ENCODE data around the gene ERBB4. TPM values are rescaled to one million over a fixed set of nuclear protein-coding genes. Genes with fewer than 3 reads are reported as not detected.

The ERBB4 gene
- polyA plus RNA-seq, 1 donor = 0.37 TPM

GRCh38 chr2:212001325-212001724 is 537.3 kb downstream of the ERBB4 start:
- H3K27me3 ChIP-seq (ENCODE audit: control insufficient read depth, insufficient read depth, low read length) = no peaks in the 10 kb centered on the region
- H3K27ac ChIP-seq (ENCODE audit: low read length) = no peak overlapping the region
- DNase-seq = no peak
- H3K9me3 ChIP-seq (ENCODE audit: control insufficient read depth, low read depth, low read length) = no peaks in the 10 kb centered on the region
- H3K4me3 ChIP-seq (ENCODE audit: low read length) = no peak overlapping the region
- WGBS (ENCODE audit: insufficient coverage, low lambda C conversion rate) = 0% methylated on average over 1 of the region's 1 CpG
- no peaks in the 10 kb centered on the region for H3K36me3 ChIP-seq (ENCODE audit: control insufficient read depth, insufficient read depth, low read length)
- no peaks in the 10 kb centered on the region for H3K4me1 ChIP-seq (ENCODE audit: control insufficient read depth, insufficient read depth, low read length)

- no peak for DNase-seq
- Histone ChIP-seq H3K9me3 (ENCODE audit: control insufficient read depth, low read depth, low read length) (no peaks in the 10 kb centered on the region), H3K4me1 (ENCODE audit: control insufficient read depth, insufficient read depth, low read length) (no peaks in the 10 kb centered on the region), H3K27ac (ENCODE audit: low read length) (no peak overlapping the region), H3K27me3 (ENCODE audit: control insufficient read depth, insufficient read depth, low read length) (no peaks in the 10 kb centered on the region), H3K4me3 (ENCODE audit: low read length) (no peak overlapping the region), H3K36me3 (ENCODE audit: control insufficient read depth, insufficient read depth, low read length) (no peaks in the 10 kb centered on the region)
- no CpG with 5 or more reads among the region's 4 CpGs for WGBS (ENCODE audit: insufficient coverage, low lambda C conversion rate)
These were observed 541.7 kb downstream of the ERBB4 start for GRCh38 chr2:211996857-211997256.

GRCh38 chr2:211994806-211995205 is 543.8 kb downstream of the ERBB4 start:
- no peaks in the 10 kb centered on the region for H3K36me3 ChIP-seq (ENCODE audit: control insufficient read depth, insufficient read depth, low read length)
- no peaks in the 10 kb centered on the region for H3K27me3 ChIP-seq (ENCODE audit: control insufficient read depth, insufficient read depth, low read length)
- H3K4me3 ChIP-seq (ENCODE audit: low read length) = no peak overlapping the region
- 100% methylated on average over 1 of the region's 2 CpGs for WGBS (ENCODE audit: insufficient coverage, low lambda C conversion rate)
- no peaks in the 10 kb centered on the region for H3K9me3 ChIP-seq (ENCODE audit: control insufficient read depth, low read depth, low read length)
- DNase-seq = no peak
- H3K4me1 ChIP-seq (ENCODE audit: control insufficient read depth, insufficient read depth, low read length) = no peaks in the 10 kb centered on the region
- H3K27ac ChIP-seq (ENCODE audit: low read length) = no peak overlapping the region

- Histone ChIP-seq H3K4me3 (ENCODE audit: low read length) (no peak overlapping the region), H3K4me1 (ENCODE audit: control insufficient read depth, insufficient read depth, low read length) (no peaks in the 10 kb centered on the region), H3K9me3 (ENCODE audit: control insufficient read depth, low read depth, low read length) (no peaks in the 10 kb centered on the region), H3K27me3 (ENCODE audit: control insufficient read depth, insufficient read depth, low read length) (no peaks in the 10 kb centered on the region), H3K36me3 (ENCODE audit: control insufficient read depth, insufficient read depth, low read length) (no peaks in the 10 kb centered on the region), H3K27ac (ENCODE audit: low read length) (no peak overlapping the region)
- WGBS (ENCODE audit: insufficient coverage, low lambda C conversion rate) = 80% methylated on average over 1 of the region's 1 CpG
- no peak for DNase-seq
These were observed 548.3 kb downstream of the ERBB4 start for GRCh38 chr2:211990335-211990734.

- WGBS (ENCODE audit: insufficient coverage, low lambda C conversion rate) = 63% methylated on average over 1 of the region's 2 CpGs
- no peak for DNase-seq
- Histone ChIP-seq H3K36me3 (ENCODE audit: control insufficient read depth, insufficient read depth, low read length) (no peaks in the 10 kb centered on the region), H3K27ac (ENCODE audit: low read length) (no peak overlapping the region), H3K4me1 (ENCODE audit: control insufficient read depth, insufficient read depth, low read length) (no peaks in the 10 kb centered on the region), H3K9me3 (ENCODE audit: control insufficient read depth, low read depth, low read length) (no peaks in the 10 kb centered on the region), H3K27me3 (ENCODE audit: control insufficient read depth, insufficient read depth, low read length) (no peaks in the 10 kb centered on the region), H3K4me3 (ENCODE audit: low read length) (no peak overlapping the region)
These were observed 552.3 kb downstream of the ERBB4 start for GRCh38 chr2:211986313-211986712.

GRCh38 chr2:211985393-211985792 is 553.2 kb downstream of the ERBB4 start:
- Histone ChIP-seq H3K4me1 (ENCODE audit: control insufficient read depth, insufficient read depth, low read length) (no peaks in the 10 kb centered on the region), H3K27ac (ENCODE audit: low read length) (no peak overlapping the region), H3K4me3 (ENCODE audit: low read length) (no peak overlapping the region), H3K36me3 (ENCODE audit: control insufficient read depth, insufficient read depth, low read length) (no peaks in the 10 kb centered on the region), H3K27me3 (ENCODE audit: control insufficient read depth, insufficient read depth, low read length) (no peaks in the 10 kb centered on the region), H3K9me3 (ENCODE audit: control insufficient read depth, low read depth, low read length) (no peaks in the 10 kb centered on the region)
- WGBS (ENCODE audit: insufficient coverage, low lambda C conversion rate) = 83% methylated on average over 1 of the region's 1 CpG
- DNase-seq = no peak

- no peaks in the 10 kb centered on the region for H3K36me3 ChIP-seq (ENCODE audit: control insufficient read depth, insufficient read depth, low read length)
- H3K27me3 ChIP-seq (ENCODE audit: control insufficient read depth, insufficient read depth, low read length) = no peaks in the 10 kb centered on the region
- no peak overlapping the region for H3K27ac ChIP-seq (ENCODE audit: low read length)
- WGBS (ENCODE audit: insufficient coverage, low lambda C conversion rate) = 90% methylated on average over 2 of the region's 2 CpGs
- no peaks in the 10 kb centered on the region for H3K9me3 ChIP-seq (ENCODE audit: control insufficient read depth, low read depth, low read length)
- DNase-seq = no peak
- H3K4me3 ChIP-seq (ENCODE audit: low read length) = no peak overlapping the region
- H3K4me1 ChIP-seq (ENCODE audit: control insufficient read depth, insufficient read depth, low read length) = no peaks in the 10 kb centered on the region
These were observed 556.4 kb downstream of the ERBB4 start for GRCh38 chr2:211982162-211982561.

GRCh38 chr2:211981451-211981850 is 557.2 kb downstream of the ERBB4 start:
- DNase-seq = no peak
- WGBS (ENCODE audit: insufficient coverage, low lambda C conversion rate) = 0% methylated on average over 1 of the region's 1 CpG
- H3K4me1 ChIP-seq (ENCODE audit: control insufficient read depth, insufficient read depth, low read length) = no peaks in the 10 kb centered on the region
- H3K4me3 ChIP-seq (ENCODE audit: low read length) = no peak overlapping the region
- no peaks in the 10 kb centered on the region for H3K36me3 ChIP-seq (ENCODE audit: control insufficient read depth, insufficient read depth, low read length)
- H3K27ac ChIP-seq (ENCODE audit: low read length) = no peak overlapping the region
- no peaks in the 10 kb centered on the region for H3K9me3 ChIP-seq (ENCODE audit: control insufficient read depth, low read depth, low read length)
- no peaks in the 10 kb centered on the region for H3K27me3 ChIP-seq (ENCODE audit: control insufficient read depth, insufficient read depth, low read length)

GRCh38 chr2:211976076-211976475 is 562.5 kb downstream of the ERBB4 start:
- DNase-seq = no peak
- Histone ChIP-seq H3K27me3 (ENCODE audit: control insufficient read depth, insufficient read depth, low read length) (no peaks in the 10 kb centered on the region), H3K4me1 (ENCODE audit: control insufficient read depth, insufficient read depth, low read length) (no peaks in the 10 kb centered on the region), H3K4me3 (ENCODE audit: low read length) (no peak overlapping the region), H3K36me3 (ENCODE audit: control insufficient read depth, insufficient read depth, low read length) (no peaks in the 10 kb centered on the region), H3K27ac (ENCODE audit: low read length) (no peak overlapping the region), H3K9me3 (ENCODE audit: control insufficient read depth, low read depth, low read length) (no peaks in the 10 kb centered on the region)
- 100% methylated on average over 1 of the region's 1 CpG for WGBS (ENCODE audit: insufficient coverage, low lambda C conversion rate)

GRCh38 chr2:211967234-211967633 is 571.4 kb downstream of the ERBB4 start:
- WGBS (ENCODE audit: insufficient coverage, low lambda C conversion rate) = 100% methylated on average over 1 of the region's 1 CpG
- Histone ChIP-seq H3K4me3 (ENCODE audit: low read length) (no peak overlapping the region), H3K27me3 (ENCODE audit: control insufficient read depth, insufficient read depth, low read length) (no peaks in the 10 kb centered on the region), H3K4me1 (ENCODE audit: control insufficient read depth, insufficient read depth, low read length) (no peaks in the 10 kb centered on the region), H3K9me3 (ENCODE audit: control insufficient read depth, low read depth, low read length) (no peaks in the 10 kb centered on the region), H3K27ac (ENCODE audit: low read length) (no peak overlapping the region), H3K36me3 (ENCODE audit: control insufficient read depth, insufficient read depth, low read length) (no peaks in the 10 kb centered on the region)
- no peak for DNase-seq

GRCh38 chr2:211963969-211964368 is 574.6 kb downstream of the ERBB4 start:
- no peak overlapping the region for H3K4me3 ChIP-seq (ENCODE audit: low read length)
- no peak overlapping the region for H3K27ac ChIP-seq (ENCODE audit: low read length)
- H3K36me3 ChIP-seq (ENCODE audit: control insufficient read depth, insufficient read depth, low read length) = no peaks in the 10 kb centered on the region
- H3K27me3 ChIP-seq (ENCODE audit: control insufficient read depth, insufficient read depth, low read length) = no peaks in the 10 kb centered on the region
- no peaks in the 10 kb centered on the region for H3K9me3 ChIP-seq (ENCODE audit: control insufficient read depth, low read depth, low read length)
- DNase-seq = no peak
- no CpG with 5 or more reads among the region's 1 CpG for WGBS (ENCODE audit: insufficient coverage, low lambda C conversion rate)
- no peaks in the 10 kb centered on the region for H3K4me1 ChIP-seq (ENCODE audit: control insufficient read depth, insufficient read depth, low read length)

Measured in large intestine (tissue), 3 donors.